IMR-90 (cell line): ENCODE results near the gene KIF16B. TPM values are rescaled to one million over a fixed set of nuclear protein-coding genes. Genes with fewer than 3 reads are reported as not detected.

Source experiments
- ATAC-seq: fragments of 200-7000 bp; cut with Tn5 transposase; 2 replicates; pipeline ENCODE4 v1.9.1; 2020; ENCODE audit warnings: low read depth, mild to moderate bottlenecking, moderate library complexity
- BruUV-seq: library from RNA; stranded (reverse); fragments of 400-500 nt; replicated peaks from 2 replicates; lab custom pipeline; 2021; lab: Mats Ljungman, UMichigan
- CTCF ChIA-PET: fragments of 300-600 bp; formaldehyde crosslinking; extraction: SDS; loops from one replicate; lab custom pipeline; 2021; ENCODE audit warnings: antibody characterized with exemption; lab: Yijun Ruan, JAX
- POLR2A ChIA-PET: fragments of 300-600 bp; sonication (Branson Sonifier 250); formaldehyde crosslinking; loops from one replicate; lab custom pipeline; 2022; ENCODE audit warnings: antibody characterized with exemption; ENCODE audit not compliant: unreplicated experiment; lab: Charles Lee
- DNase-seq: peaks from one replicate; pipeline ENCODE4 v3.0.0; 2013
- H2AFZ ChIP-seq: replicated peaks from 2 replicates; pipeline ENCODE3; 2013; ENCODE audit warnings: low read length, mild to moderate bottlenecking; ENCODE audit not compliant: poor library complexity
- H2AK5ac ChIP-seq: 2 replicates; pipeline ENCODE4 v1.6.1; 2013; ENCODE audit warnings: low read depth, low read length, inconsistent platforms
- H2AK9ac ChIP-seq: replicated peaks from 2 replicates; pipeline ENCODE3; 2013; ENCODE audit warnings: mild to moderate bottlenecking, low read depth, low read length, moderate library complexity; ENCODE audit not compliant: poor library complexity
- H2BK120ac ChIP-seq: 2 replicates; pipeline ENCODE4 v1.6.1; 2013; ENCODE audit warnings: low read depth, low read length, inconsistent platforms
- H2BK15ac ChIP-seq: 3 replicates; pipeline ENCODE4 v1.6.1; 2013; ENCODE audit warnings: low read depth, low read length, inconsistent platforms
- H2BK20ac ChIP-seq: 2 replicates; pipeline ENCODE4 v1.6.1; 2013; ENCODE audit warnings: low read depth, mild to moderate bottlenecking, inconsistent platforms, low read length, moderate library complexity
- H2BK5ac ChIP-seq: 2 replicates; pipeline ENCODE4 v1.6.1; 2013; ENCODE audit warnings: mild to moderate bottlenecking, low read depth, low read length, inconsistent platforms; ENCODE audit not compliant: poor library complexity, severe bottlenecking
- H3K14ac ChIP-seq: replicated peaks from 2 replicates; pipeline ENCODE4 v1.6.1; 2013; ENCODE audit warnings: low read depth, low read length, inconsistent platforms
- H3K18ac ChIP-seq: 2 replicates; pipeline ENCODE4 v1.6.1; 2013; ENCODE audit warnings: low read depth, low read length, control low read depth
- H3K23ac ChIP-seq: 2 replicates; pipeline ENCODE4 v1.6.1; 2013; ENCODE audit warnings: low read depth, low read length, inconsistent platforms
- H3K27ac ChIP-seq: 2 replicates; pipeline ENCODE4 v1.5.1; 2013; ENCODE audit warnings: mild to moderate bottlenecking, control low read depth, low read length; ENCODE audit not compliant: insufficient read depth
- H3K27me3 ChIP-seq: 2 replicates; pipeline ENCODE4 v1.6.1; 2013; ENCODE audit warnings: low read length; ENCODE audit not compliant: control insufficient read depth, insufficient read depth
- H3K36me3 ChIP-seq: 2 replicates; pipeline ENCODE4 v1.6.1; 2013; ENCODE audit warnings: low read length, mixed read lengths; ENCODE audit not compliant: control insufficient read depth, insufficient read depth
- H3K4ac ChIP-seq: 2 replicates; pipeline ENCODE4 v1.6.1; 2013; ENCODE audit warnings: low read depth, low read length, inconsistent platforms
- H3K4me1 ChIP-seq: 2 replicates; pipeline ENCODE4 v1.6.1; 2013; ENCODE audit warnings: low read length, mixed read lengths; ENCODE audit not compliant: control insufficient read depth, insufficient read depth
- H3K4me2 ChIP-seq: 2 replicates; pipeline ENCODE4 v1.6.1; 2013; ENCODE audit warnings: low read depth, mild to moderate bottlenecking, control low read depth, low read length, moderate library complexity
- H3K4me3 ChIP-seq: 2 replicates; pipeline ENCODE4 v1.5.1; 2013; ENCODE audit warnings: low read depth, mild to moderate bottlenecking, control low read depth, low read length, moderate library complexity; ENCODE audit not compliant: insufficient read depth
- H3K56ac ChIP-seq: 2 replicates; pipeline ENCODE4 v1.6.1; 2013; ENCODE audit warnings: low read length, inconsistent platforms; ENCODE audit not compliant: insufficient read depth; ENCODE audit errors: extremely low read depth
- H3K79me1 ChIP-seq, 2 experiments: 2 replicates each; pipeline ENCODE4 v1.6.1; 2013; ENCODE audit warnings: low read length in 2 of 2, inconsistent platforms in 1 of 2, low read depth in 1 of 2
- H3K9ac ChIP-seq: 2 replicates; pipeline ENCODE4 v1.6.1; 2013; ENCODE audit warnings: low read depth, low read length, control low read depth
- H3K9me1 ChIP-seq: 2 replicates; pipeline ENCODE4 v1.6.1; 2013; ENCODE audit warnings: low read length, inconsistent platforms; ENCODE audit not compliant: insufficient read depth
- H3K9me3 ChIP-seq: 2 replicates; pipeline ENCODE4 v1.6.1; 2013; ENCODE audit warnings: low read length; ENCODE audit not compliant: control insufficient read depth, insufficient read depth
- H4K20me1 ChIP-seq: 2 replicates; pipeline ENCODE4 v1.6.1; 2013; ENCODE audit warnings: low read length, inconsistent platforms; ENCODE audit not compliant: insufficient read depth
- H4K5ac ChIP-seq: 2 replicates; pipeline ENCODE4 v1.6.1; 2013; ENCODE audit warnings: mild to moderate bottlenecking, low read depth, low read length, control low read depth
- H4K8ac ChIP-seq, 2 experiments: 2 replicates each; pipeline ENCODE4 v1.6.1; 2013; ENCODE audit warnings: low read depth in 2 of 2, low read length in 2 of 2, control low read depth in 1 of 2, inconsistent platforms in 1 of 2
- H4K91ac ChIP-seq: 2 replicates; pipeline ENCODE4 v1.6.1; 2013; ENCODE audit warnings: low read depth, low read length, inconsistent platforms; ENCODE audit not compliant: insufficient read depth
- CEBPB ChIP-seq: IDR thresholded peaks from 2 replicates; pipeline ENCODE4 v1.6.1; 2012; ENCODE audit warnings: low read depth, low read length, improper control_type of control experiment
- CHD1 ChIP-seq: IDR thresholded peaks from 2 replicates; pipeline ENCODE4 v1.6.1; 2012; ENCODE audit warnings: low read depth, low read length, improper control_type of control experiment
- ELK1 ChIP-seq: fragments of 150-350 bp; IDR thresholded peaks from 2 replicates; pipeline ENCODE4 v1.6.1; 2016; ENCODE audit warnings: low read depth, mild to moderate bottlenecking, low read length, moderate library complexity, borderline replicate concordance
- FOS ChIP-seq: fragments of 150-350 bp; IDR thresholded peaks from 2 replicates; pipeline ENCODE4 v1.6.1; 2016; ENCODE audit warnings: low read depth, low read length
- MAZ ChIP-seq: IDR thresholded peaks from 2 replicates; pipeline ENCODE4 v1.6.1; 2012; ENCODE audit warnings: low read depth, mild to moderate bottlenecking, low read length, improper control_type of control experiment, moderate library complexity, borderline replicate concordance
- MXI1 ChIP-seq: IDR thresholded peaks from 2 replicates; pipeline ENCODE4 v1.6.1; 2012; ENCODE audit warnings: low read depth, mild to moderate bottlenecking, low read length, moderate library complexity, borderline replicate concordance
- POLR2A ChIP-seq: IDR thresholded peaks from 2 replicates; pipeline ENCODE4 v1.6.1; 2012; ENCODE audit warnings: mild to moderate bottlenecking, low read depth, low read length
- RAD21 ChIP-seq: IDR thresholded peaks from 2 replicates; pipeline ENCODE4 v1.6.1; 2012; ENCODE audit warnings: low read length, improper control_type of control experiment
- WGBS, 2 experiments: methylation state at CpG; one replicate each; pipeline versions ENCODE4 v1.1.5 to v1.1.7; 2013; ENCODE audit warnings: missing lambda C conversion rate in 2 of 2; ENCODE audit not compliant: insufficient read length in 1 of 2; ENCODE audit errors: extremely low coverage in 2 of 2; 5-methylcytosine and 5-hydroxymethylcytosine counted together
- dilution Hi-C: fragments of 300-500 bp; cut with HindIII; formaldehyde crosslinking; loops from one replicate; pipeline ENCODE4 v1.14.3; 2018; ENCODE audit warnings: low sequenced_read_pairs; ENCODE audit not compliant: unreplicated experiment
- in situ Hi-C: fragments of 300-500 bp; cut with MboI; formaldehyde crosslinking; loops from 3 replicates; pipeline ENCODE4 v1.14.3; 2019; ENCODE audit warnings: low sequenced_read_pairs, inconsistent platforms, mixed read lengths
- intact Hi-C: fragments of 100-400 bp; cut with micrococcal nuclease; formaldehyde crosslinking; loops from 2 replicates; pipeline ENCODE4 v1.10.0; 2022
- polyA plus RNA-seq, 3 experiments: library from polyadenylated mRNA; depleted of rRNA; stranded (reverse); fragments of >200 nt; gene quantifications; 2 replicates each; pipeline ENCODE4 v1.2.3, GENCODE V29; 2012; ENCODE audit warnings: low replicate concordance in 1 of 3
- total RNA-seq: library from RNA; depleted of rRNA; stranded (reverse); fragments of >200 nt; gene quantifications from 2 replicates; pipeline ENCODE4 v1.2.3, GENCODE V29; 2012

KIF16B gene
- total and polyA plus RNA-seq, 2 of the 4 experiments (the other 2 are of a cell fraction), result 4.7 to 10.0 TPM

- Histone ChIP-seq H2AK5ac (no peak overlapping the region), H3K9me3 (no peaks in the 10 kb centered on the region), H3K79me1 (no peaks in the 10 kb centered on the region), H3K9ac (no peak overlapping the region), H2AK9ac (no peak overlapping the region), H3K56ac (no peak overlapping the region), H3K36me3 (no peaks in the 10 kb centered on the region), H3K4ac (no peak overlapping the region), H2BK20ac (no peak overlapping the region), H3K27me3 (no peaks in the 10 kb centered on the region), H3K27ac (no peak overlapping the region), H4K5ac (no peak overlapping the region), H3K18ac (no peak overlapping the region), H3K9me1 (0 out of 2 replicates have a peak, but pooled peaks cover 2% of the 10 kb centered on the region), H4K91ac (no peak overlapping the region), H3K4me3 (no peak overlapping the region), H3K23ac (no peak overlapping the region), H3K14ac (no peak overlapping the region), H2BK120ac (no peak overlapping the region), H4K8ac (no peak overlapping the region), H2BK15ac (no peak overlapping the region), H4K20me1 (no peaks in the 10 kb centered on the region), H3K4me2 (no peak overlapping the region), H2BK5ac (no peak overlapping the region), H3K4me1 (no peaks in the 10 kb centered on the region), H2AFZ (no peak overlapping the region)
- dilution Hi-C loops, result no loop called here
- ChIA-PET POLR2A (interaction anchor here (0.6 kb wide), 1 partner anchor 56 kb away, joined by 4 read pairs; no protein-coding TSS in a partner anchor), CTCF (no interaction called here)
- BruUV-seq, result no TSS peak
- ATAC-seq (no peak), DNase-seq (no peak)
- intact Hi-C loops, result no loop called here
- no CpG with 5 or more reads among the region's 2 CpGs for WGBS, 2 experiments
- in situ Hi-C loops, result no loop called here
- no peak for TF ChIP-seq FOS
- TF ChIP-seq POLR2A, result no peak
- TF ChIP-seq MAZ, result no peak
- TF ChIP-seq ELK1, result no peak
- no peak for TF ChIP-seq CEBPB
- TF ChIP-seq RAD21, result no peak
- TF ChIP-seq MXI1, result no peak
- TF ChIP-seq CHD1, result no peak
These were observed 140.0 kb downstream of the KIF16B start for GRCh38 chr20:16433293-16433580.
